ENCODE results near the gene RMP24.

Gene RMP24

GRCh38 chr18:35974181-35974580 lies 1.7 kb downstream of the RMP24 start:
- peaks cover 17% of the 10 kb centered on the region for H3K79me2 ChIP-seq (ENCODE audit: control insufficient read depth, insufficient read depth, low read length)
- peaks cover 2% of the 10 kb centered on the region for H3K4me1 ChIP-seq (ENCODE audit: control insufficient read depth, extremely low read depth, insufficient read depth, low read length)
- peaks cover 8% of the 10 kb centered on the region for H3K36me3 ChIP-seq (ENCODE audit: control insufficient read depth, insufficient read depth, low read length)
- no peaks in the 10 kb centered on the region for H3K9me3 ChIP-seq (ENCODE audit: control insufficient read depth, insufficient read depth, low read depth, low read length)
- H2AFZ ChIP-seq (ENCODE audit: low read length): no peak overlapping the region
- H4K20me1 ChIP-seq (ENCODE audit: control insufficient read depth, extremely low read depth, insufficient read depth, low read length): no peaks in the 10 kb centered on the region
- no peaks in the 10 kb centered on the region for H3K27me3 ChIP-seq (ENCODE audit: control insufficient read depth, insufficient read depth, low read length)
- DNase-seq (ENCODE audit: low read depth in 2 of 2): no peak
- no peak overlapping the region for H3K4me2 ChIP-seq (ENCODE audit: extremely low read depth, insufficient read depth, low read length)
- TF ChIP-seq EZH2 (IDR thresholded peaks at IDR 0.05; ENCODE audit: low read length, missing control alignments): no peak
- no peak for TF ChIP-seq CTCF (conservative IDR thresholded peaks at IDR 0.05 in 1 of 2, IDR thresholded peaks at IDR 0.05 in 1 of 2; ENCODE audit: low read depth in 1 of 2, low read length in 2 of 2)
- H3K9ac ChIP-seq (ENCODE audit: insufficient read depth, low read length): no peak overlapping the region
- H3K4me3 ChIP-seq (replicated peaks in 1 of 4; ENCODE audit: control extremely low read depth in 1 of 4, insufficient read depth in 1 of 4, low read depth in 3 of 4, low read length in 4 of 4): no peak overlapping the region
- no peak overlapping the region for H3K27ac ChIP-seq (ENCODE audit: insufficient read depth, low read length)

DNA sequence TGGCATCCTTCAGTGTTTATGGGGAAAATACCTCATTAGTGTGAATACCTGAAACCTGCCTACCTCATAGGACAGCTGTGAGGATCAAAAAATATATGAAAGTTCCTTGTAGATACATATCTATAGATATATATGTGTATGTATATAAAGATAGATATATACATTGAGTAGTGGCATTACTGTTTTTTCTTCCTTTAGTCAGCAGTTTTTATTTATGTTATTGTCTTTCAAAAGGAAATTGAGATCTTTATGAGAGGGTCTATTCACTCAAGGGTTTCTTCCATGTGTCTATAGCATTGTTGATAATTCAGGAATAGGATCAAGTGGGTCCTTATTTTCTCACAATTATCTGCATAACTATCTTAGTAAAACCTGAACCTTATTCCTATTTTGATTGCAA lies 6.6 kb downstream of the RMP24 start:
- Histone ChIP-seq H3K27me3 (ENCODE audit: control insufficient read depth, insufficient read depth, low read length) (no peaks in the 10 kb centered on the region), H3K36me3 (ENCODE audit: control insufficient read depth, insufficient read depth, low read length) (peaks cover 14% of the 10 kb centered on the region), H3K4me1 (ENCODE audit: control insufficient read depth, extremely low read depth, insufficient read depth, low read length) (peaks cover 8% of the 10 kb centered on the region), H3K4me3 (replicated peaks in 1 of 4; ENCODE audit: control extremely low read depth in 1 of 4, insufficient read depth in 1 of 4, low read depth in 3 of 4, low read length in 4 of 4) (no peak overlapping the region), H3K79me2 (ENCODE audit: control insufficient read depth, insufficient read depth, low read length) (peaks cover 3% of the 10 kb centered on the region), H3K9ac (ENCODE audit: insufficient read depth, low read length) (no peak overlapping the region), H3K4me2 (ENCODE audit: extremely low read depth, insufficient read depth, low read length) (no peak overlapping the region), H3K9me3 (ENCODE audit: control insufficient read depth, insufficient read depth, low read depth, low read length) (no peaks in the 10 kb centered on the region), H2AFZ (ENCODE audit: low read length) (no peak overlapping the region), H3K27ac (ENCODE audit: insufficient read depth, low read length) (no peak overlapping the region), H4K20me1 (ENCODE audit: control insufficient read depth, extremely low read depth, insufficient read depth, low read length) (no peaks in the 10 kb centered on the region)
- TF ChIP-seq EZH2 (IDR thresholded peaks at IDR 0.05; ENCODE audit: low read length, missing control alignments): no peak
- TF ChIP-seq CTCF (conservative IDR thresholded peaks at IDR 0.05 in 1 of 2, IDR thresholded peaks at IDR 0.05 in 1 of 2; ENCODE audit: low read depth in 1 of 2, low read length in 2 of 2): no peak
- DNase-seq (ENCODE audit: low read depth in 2 of 2): no peak

GRCh38 chr18:35982409-35983114 lies 10.1 kb downstream of the RMP24 start:
- no peak overlapping the region for H3K9ac ChIP-seq (ENCODE audit: insufficient read depth, low read length)
- TF ChIP-seq EZH2 (IDR thresholded peaks at IDR 0.05; ENCODE audit: low read length, missing control alignments) (no peak), CTCF (conservative IDR thresholded peaks at IDR 0.05 in 1 of 2, IDR thresholded peaks at IDR 0.05 in 1 of 2; ENCODE audit: low read depth in 1 of 2, low read length in 2 of 2) (no peak)
- H2AFZ ChIP-seq (ENCODE audit: low read length): no peak overlapping the region
- H3K36me3 ChIP-seq (ENCODE audit: control insufficient read depth, insufficient read depth, low read length): peaks cover 8% of the 10 kb centered on the region
- peak; percentile 70 to 89 for DNase-seq (ENCODE audit: low read depth in 2 of 2)
- peaks cover 8% of the 10 kb centered on the region for H3K4me1 ChIP-seq (ENCODE audit: control insufficient read depth, extremely low read depth, insufficient read depth, low read length)
- no peaks in the 10 kb centered on the region for H3K27me3 ChIP-seq (ENCODE audit: control insufficient read depth, insufficient read depth, low read length)
- H3K4me3 ChIP-seq (replicated peaks in 1 of 4; ENCODE audit: control extremely low read depth in 1 of 4, insufficient read depth in 1 of 4, low read depth in 3 of 4, low read length in 4 of 4): no peak overlapping the region
- H3K79me2 ChIP-seq (ENCODE audit: control insufficient read depth, insufficient read depth, low read length): no peaks in the 10 kb centered on the region
- no peaks in the 10 kb centered on the region for H3K9me3 ChIP-seq (ENCODE audit: control insufficient read depth, insufficient read depth, low read depth, low read length)
- no peaks in the 10 kb centered on the region for H4K20me1 ChIP-seq (ENCODE audit: control insufficient read depth, extremely low read depth, insufficient read depth, low read length)
- peak overlapping the region; percentile 24 for H3K27ac ChIP-seq (ENCODE audit: insufficient read depth, low read length)
- no peak overlapping the region for H3K4me2 ChIP-seq (ENCODE audit: extremely low read depth, insufficient read depth, low read length)
